Effector memory CD4-positive, alpha-beta T cell (primary cell): ENCODE results near the gene SMTNL2.

Experiments
- DNase-seq, 3 donors: peaks; one replicate each; pipeline ENCODE4 v3.0.0-alpha.2; 2020
- H3K27ac ChIP-seq: 2 replicates; pipeline ENCODE4 v1.7.0; 2013; ENCODE audit warnings: mild to moderate bottlenecking, low read length, moderate library complexity; ENCODE audit not compliant: insufficient read depth, poor library complexity, severe bottlenecking
- H3K27me3 ChIP-seq: replicated peaks from 2 replicates; pipeline ENCODE4 v1.7.0; 2013; ENCODE audit warnings: mild to moderate bottlenecking, low read length; ENCODE audit not compliant: insufficient read depth, control insufficient read depth, poor library complexity, severe bottlenecking
- H3K36me3 ChIP-seq: 2 replicates; pipeline ENCODE4 v1.7.0; 2013; ENCODE audit warnings: mild to moderate bottlenecking, low read length, moderate library complexity; ENCODE audit not compliant: control insufficient read depth, insufficient read depth
- H3K4me1 ChIP-seq: 2 replicates; pipeline ENCODE4 v1.7.0; 2013; ENCODE audit warnings: low read length, mild to moderate bottlenecking; ENCODE audit not compliant: control insufficient read depth, insufficient read depth, poor library complexity, severe bottlenecking
- H3K4me3 ChIP-seq: 2 replicates; pipeline ENCODE4 v1.7.0; 2013; ENCODE audit warnings: low read length, low read depth, mild to moderate bottlenecking; ENCODE audit not compliant: insufficient read depth, poor library complexity, severe bottlenecking
- H3K9me3 ChIP-seq: 2 replicates; pipeline ENCODE4 v1.7.0; 2013; ENCODE audit warnings: mild to moderate bottlenecking, low read length, moderate library complexity; ENCODE audit not compliant: control insufficient read depth

SMTNL2 gene

GRCh38 chr17:4545217-4545951, 38.9 kb upstream of the SMTNL2 start:
- Histone ChIP-seq H3K9me3 (no peaks in the 10 kb centered on the region), H3K27ac (no peak overlapping the region), H3K4me3 (no peak overlapping the region), H3K36me3 (peaks cover 92% of the 10 kb centered on the region), H3K4me1 (no peaks in the 10 kb centered on the region), H3K27me3 (no peaks in the 10 kb centered on the region)
- DNase-seq = no peak

GRCh38 chr17:4547118-4547906, 37.0 kb upstream of the SMTNL2 start:
- H3K4me1 ChIP-seq = no peaks in the 10 kb centered on the region
- H3K36me3 ChIP-seq = peaks cover 91% of the 10 kb centered on the region

GRCh38 chr17:4548061-4548461, 36.3 kb upstream of the SMTNL2 start:
- Histone ChIP-seq H3K9me3 (no peaks in the 10 kb centered on the region), H3K4me1 (no peaks in the 10 kb centered on the region), H3K4me3 (no peak overlapping the region), H3K27me3 (no peaks in the 10 kb centered on the region), H3K27ac (no peak overlapping the region), H3K36me3 (peaks cover 90% of the 10 kb centered on the region)
- DNase-seq = no peak

More at GRCh38 chr17:4547118-4547906, 37.0 kb upstream of the SMTNL2 start:
- Histone ChIP-seq H3K4me3 (no peak overlapping the region), H3K27me3 (no peaks in the 10 kb centered on the region), H3K9me3 (no peaks in the 10 kb centered on the region), H3K27ac (no peak overlapping the region)
- DNase-seq = no peak

- no peak overlapping the region for H3K27ac ChIP-seq
- peaks cover 4% of the 10 kb centered on the region for H3K4me1 ChIP-seq
- no peaks in the 10 kb centered on the region for H3K27me3 ChIP-seq
- no peak overlapping the region for H3K4me3 ChIP-seq
- DNase-seq = no peak
- H3K36me3 ChIP-seq = peaks cover 86% of the 10 kb centered on the region
- H3K9me3 ChIP-seq = no peaks in the 10 kb centered on the region
These were observed 35.4 kb upstream of the SMTNL2 start for GRCh38 chr17:4548721-4549531.

GRCh38 chr17:4549781-4550533, 34.4 kb upstream of the SMTNL2 start:
- H3K27ac ChIP-seq = no peak overlapping the region
- H3K36me3 ChIP-seq = peaks cover 81% of the 10 kb centered on the region
- H3K27me3 ChIP-seq = no peaks in the 10 kb centered on the region
- DNase-seq = no peak
- H3K4me3 ChIP-seq = no peak overlapping the region
- no peaks in the 10 kb centered on the region for H3K9me3 ChIP-seq
- peaks cover 10% of the 10 kb centered on the region for H3K4me1 ChIP-seq

- Histone ChIP-seq H3K9me3 (no peaks in the 10 kb centered on the region), H3K4me1 (peaks cover 10% of the 10 kb centered on the region), H3K36me3 (peaks cover 74% of the 10 kb centered on the region), H3K27me3 (no peaks in the 10 kb centered on the region), H3K4me3 (no peak overlapping the region), H3K27ac (no peak overlapping the region)
- no peak for DNase-seq
These were observed 33.7 kb upstream of the SMTNL2 start for GRCh38 chr17:4550534-4551039.

GRCh38 chr17:4551141-4551540, 33.2 kb upstream of the SMTNL2 start:
- peaks cover 15% of the 10 kb centered on the region for H3K4me1 ChIP-seq
- peaks cover 71% of the 10 kb centered on the region for H3K36me3 ChIP-seq
- no peak for DNase-seq
- no peak overlapping the region for H3K27ac ChIP-seq
- no peaks in the 10 kb centered on the region for H3K27me3 ChIP-seq
- no peak overlapping the region for H3K4me3 ChIP-seq
- no peaks in the 10 kb centered on the region for H3K9me3 ChIP-seq

- Histone ChIP-seq H3K27me3 (no peaks in the 10 kb centered on the region), H3K4me3 (no peak overlapping the region), H3K27ac (no peak overlapping the region), H3K36me3 (peaks cover 63% of the 10 kb centered on the region), H3K9me3 (no peaks in the 10 kb centered on the region), H3K4me1 (peaks cover 15% of the 10 kb centered on the region)
- DNase-seq = no peak
These were observed 32.4 kb upstream of the SMTNL2 start for GRCh38 chr17:4551796-4552525.

- DNase-seq = no peak
- H3K9me3 ChIP-seq = no peaks in the 10 kb centered on the region
- peaks cover 46% of the 10 kb centered on the region for H3K36me3 ChIP-seq
- peaks cover 15% of the 10 kb centered on the region for H3K4me1 ChIP-seq
- no peak overlapping the region for H3K27ac ChIP-seq
- no peak overlapping the region for H3K4me3 ChIP-seq
- no peaks in the 10 kb centered on the region for H3K27me3 ChIP-seq
These were observed 30.7 kb upstream of the SMTNL2 start for GRCh38 chr17:4553669-4554068.
